HEK293T (cell line): ENCODE data around the gene MPP3.

Experiments used
- BHLHE40 ChIP-seq: fragments of 450-650 bp; IDR thresholded peaks from 2 replicates; pipeline ENCODE4 v1.6.1; 2016; ENCODE audit warnings: mild to moderate bottlenecking, moderate library complexity, borderline replicate concordance
- ELF4 ChIP-seq: fragments of 450-650 bp; IDR thresholded peaks from 2 replicates; pipeline ENCODE4 v1.6.1; 2017; ENCODE audit warnings: antibody characterized with exemption
- FOXA1 ChIP-seq: fragments of 450-650 bp; IDR thresholded peaks from 2 replicates; pipeline ENCODE4 v1.6.1; 2016; ENCODE audit warnings: mild to moderate bottlenecking
- FOXK2 ChIP-seq: fragments of 450-650 bp; IDR thresholded peaks from 2 replicates; pipeline ENCODE4 v1.6.1; 2016; ENCODE audit warnings: mild to moderate bottlenecking
- HDGF ChIP-seq: fragments of 450-650 bp; IDR thresholded peaks from 2 replicates; pipeline ENCODE4 v1.6.1; 2017; ENCODE audit warnings: antibody characterized with exemption, borderline replicate concordance
- L3MBTL2 ChIP-seq: fragments of 450-650 bp; conservative IDR thresholded peaks from 2 replicates; pipeline ENCODE4 v1.6.1; 2016; ENCODE audit warnings: mild to moderate bottlenecking
- SP1 ChIP-seq: fragments of 450-650 bp; IDR thresholded peaks from 2 replicates; pipeline ENCODE4 v1.6.1; 2017
- TARDBP ChIP-seq: fragments of 450-650 bp; IDR thresholded peaks from 2 replicates; pipeline ENCODE4 v1.6.1; 2016

GRCh38 chr17:43860077-43860725 lies 27.3 kb upstream of the MPP3 start:
- no peak for TF ChIP-seq ELF4
- TF ChIP-seq BHLHE40, result no peak
- TF ChIP-seq FOXA1, result no peak
- no peak for TF ChIP-seq L3MBTL2
- no peak for TF ChIP-seq FOXK2
- no peak for TF ChIP-seq HDGF
- TF ChIP-seq TARDBP, result no peak
- TF ChIP-seq SP1, result no peak
